K562 (cell line): Measurements from ENCODE around the gene CHN2. TPM values are rescaled to one million over a fixed set of nuclear protein-coding genes. Genes with fewer than 3 reads are reported as not detected.

ENCODE experiments used
- ATAC-seq: fragments of 200-7000 bp; cut with Tn5 transposase; 3 replicates; pipeline ENCODE4 v1.9.1; 2020; ENCODE audit warnings: moderate library complexity
- BruUV-seq: library from RNA; stranded (reverse); fragments of 400-500 nt; replicated peaks from 2 replicates; lab custom pipeline; 2021; lab: Mats Ljungman, UMichigan
- CTCF ChIA-PET: fragments of 300-600 bp; formaldehyde crosslinking; extraction: SDS; loops from one replicate; lab custom pipeline; 2021; ENCODE audit warnings: low intra/inter-chr PET ratio; lab: Yijun Ruan, JAX
- POLR2A ChIA-PET: fragments of 300-600, 350-650 bp; sonication (Branson Sonifier 250); formaldehyde crosslinking; extraction: SDS; loops from one replicate; lab custom pipeline; 2021; ENCODE audit warnings: antibody characterized with exemption, inconsistent platforms; lab: Yijun Ruan, JAX
- DNase-seq, 4 experiments: peaks; one replicate each; pipeline versions ENCODE4 v3.0.0 to v3.0.0-alpha.2; 2011 to 2018; ENCODE audit warnings: low spot score in 3 of 4, mixed read lengths in 3 of 4; ENCODE audit errors: extremely low read depth in 1 of 4
- FAIRE-seq: peaks from 2 replicates; lab custom pipeline; 2011; peaks lifted over from hg19 to GRCh38; lab: Jason Lieb, UNC
- H2AFZ ChIP-seq: 2 replicates; pipeline ENCODE4 v1.6.0; 2011; ENCODE audit warnings: low read depth, low read length, control low read depth, inconsistent platforms
- H3K27ac ChIP-seq: fragments of 200-600 bp; 3 replicates; pipeline ENCODE4 v1.8.0; 2011; ENCODE audit warnings: low read depth, mild to moderate bottlenecking, control low read depth, inconsistent platforms, low read length, moderate library complexity, mixed read lengths; ENCODE audit errors: extremely low read depth
- H3K27me3 ChIP-seq, 2 experiments: fragments of 300-600 bp in 1 of 2; 2 replicates in 1 of 2; 3 replicates in 1 of 2; pipeline versions ENCODE4 v1.6.0 to v1.8.0; 2011; ENCODE audit warnings: inconsistent platforms in 2 of 2, low read length in 2 of 2, mild to moderate bottlenecking in 1 of 2, mixed read lengths in 1 of 2, moderate library complexity in 1 of 2; ENCODE audit not compliant: control insufficient read depth in 2 of 2, insufficient read depth in 2 of 2
- H3K36me3 ChIP-seq: fragments of 300-600 bp; 3 replicates; pipeline ENCODE4 v1.8.0; 2011; ENCODE audit warnings: mild to moderate bottlenecking, low read length, inconsistent platforms; ENCODE audit not compliant: control insufficient read depth, insufficient read depth
- H3K4me1 ChIP-seq, 2 experiments: fragments of 200-600 bp in 1 of 2; replicated peaks in 1 of 2; 2 replicates in 1 of 2; 3 replicates in 1 of 2; pipeline versions ENCODE4 v1.5.1 to v1.8.0; 2011; ENCODE audit warnings: inconsistent platforms in 2 of 2, low read length in 2 of 2, mild to moderate bottlenecking in 1 of 2, mixed read lengths in 1 of 2, moderate library complexity in 1 of 2; ENCODE audit not compliant: control insufficient read depth in 2 of 2, insufficient read depth in 2 of 2
- H3K4me2 ChIP-seq: 2 replicates; pipeline ENCODE4 v1.6.1; 2011; ENCODE audit warnings: low read length, control low read depth, inconsistent platforms, mixed read lengths; ENCODE audit not compliant: insufficient read depth
- H3K4me3 ChIP-seq: fragments of 200-600 bp; sonication (generic), shearing (Covaris generic); 2 replicates; pipeline ENCODE4 v1.5.1; 2016; ENCODE audit warnings: control low read depth, inconsistent platforms
- H3K79me2 ChIP-seq: fragments of 200-600 bp; 3 replicates; pipeline ENCODE4 v1.8.0; 2011; ENCODE audit warnings: low read length, inconsistent platforms; ENCODE audit not compliant: control insufficient read depth, insufficient read depth
- H3K9ac ChIP-seq, 2 experiments: 2 replicates each; pipeline versions ENCODE4 v1.6.0 to v1.6.1; 2011; ENCODE audit warnings: low read depth in 2 of 2, low read length in 2 of 2, control low read depth in 1 of 2, inconsistent platforms in 1 of 2, mild to moderate bottlenecking in 1 of 2, mixed read lengths in 1 of 2; ENCODE audit not compliant: insufficient read depth in 1 of 2
- H3K9me1 ChIP-seq: one replicate; pipeline ENCODE4 v1.6.0; 2011; ENCODE audit warnings: inconsistent platforms, mild to moderate bottlenecking, low read length, moderate library complexity; ENCODE audit not compliant: control insufficient read depth, insufficient read depth
- H3K9me3 ChIP-seq: replicated peaks from 2 replicates; pipeline ENCODE4 v1.5.1; 2011; ENCODE audit warnings: low read depth, low read length, inconsistent platforms; ENCODE audit not compliant: control insufficient read depth, insufficient read depth
- H4K20me1 ChIP-seq: replicated peaks from 2 replicates; pipeline ENCODE4 v1.6.1; 2011; ENCODE audit warnings: low read length, inconsistent platforms, mixed read lengths; ENCODE audit not compliant: control insufficient read depth, insufficient read depth
- FOXJ2 ChIP-seq: fragments of 200-800 bp; sonication (Bioruptor generic); IDR thresholded peaks from 2 replicates; pipeline ENCODE4 v1.6.1; 2016; ENCODE audit warnings: missing genetic modification characterization, missing compliant biosample characterization
- PHB ChIP-seq: fragments of 250-450 bp; sonication (Bioruptor Pico); IDR thresholded peaks from 2 replicates; pipeline ENCODE4 v1.5.0; 2021
- SMAD3 ChIP-seq: fragments of 450-650 bp; formaldehyde crosslinking; conservative IDR thresholded peaks from 2 replicates; pipeline ENCODE4 v1.4.0; 2020; ENCODE audit warnings: mild to moderate bottlenecking
- TFE3 ChIP-seq: fragments of 450-650 bp; formaldehyde crosslinking; IDR thresholded peaks from 2 replicates; pipeline ENCODE4 v1.4.0; 2020; ENCODE audit warnings: mild to moderate bottlenecking, mixed read lengths
- TRIM24 ChIP-seq, 2 experiments: fragments of 450-650 bp; IDR thresholded peaks; 2 replicates each; pipeline ENCODE4 v1.6.1; 2016
- USF2 ChIP-seq: sonication (generic); formaldehyde crosslinking; IDR thresholded peaks from 2 replicates; pipeline ENCODE4 v1.5.0; 2020; ENCODE audit warnings: missing genetic modification reagents
- ZNF436 ChIP-seq: fragments of 250-450, 450-650 bp; sonication (Bioruptor Pico); formaldehyde crosslinking; IDR thresholded peaks from 2 replicates; pipeline ENCODE4 v1.7.0; 2020; ENCODE audit warnings: mild to moderate bottlenecking
- WGBS: fragments of 100-300 bp; shearing (Covaris generic); methylation state at CpG from one replicate; pipeline ENCODE4 v1.1.6; 2016; ENCODE audit warnings: low coverage, mixed read lengths; ENCODE audit not compliant: insufficient coverage; ENCODE audit errors: missing lambda C conversion rate; 5-methylcytosine and 5-hydroxymethylcytosine counted together
- in situ Hi-C: fragments of 300-500 bp; cut with MboI; formaldehyde crosslinking; loops from 4 replicates; pipeline ENCODE4 v1.15.0; 2018; ENCODE audit warnings: inconsistent platforms, mixed read lengths
- intact Hi-C: fragments of 100-400 bp; cut with micrococcal nuclease; formaldehyde crosslinking; loops from 2 replicates; pipeline ENCODE4 v1.14.2; 2022
- polyA plus RNA-seq, 8 experiments: library from polyadenylated mRNA; depleted of rRNA in 4 of 8; stranded (reverse) in 5 of 8; unstranded in 3 of 8; fragments of >200 nt; fragmentation: Nextera tagmentation in 2 of 8; fragmentation: Illumina TruSeq in 1 of 8; extraction: Ambion mirVana in 2 of 8; extraction: Trizol in 1 of 8; gene quantifications; 2 replicates each; pipeline versions ENCODE4 v1.2.1 to v1.2.3, GENCODE V29; 2011 to 2014; ENCODE audit warnings: inconsistent platforms in 1 of 8, missing spikeins in 1 of 8
- total RNA-seq, 7 experiments: library from RNA; depleted of rRNA in 6 of 7; stranded (reverse); fragments of >200 nt in 6 of 7; fragmentation: Illumina TruSeq in 2 of 7; extraction: Trizol in 2 of 7; gene quantifications; 2 replicates each; pipeline versions ENCODE4 v1.2.1 to v1.2.3, GENCODE V29; 2011 to 2021; ENCODE audit warnings: low replicate concordance in 1 of 7
- TF ChIP-seq, protein P1 (sequence below): sonication (generic); formaldehyde crosslinking; IDR thresholded peaks from 2 replicates; pipeline ENCODE4 v1.8.0; 2022; ENCODE audit warnings: mild to moderate bottlenecking, missing genetic modification reagents
- TF ChIP-seq, protein P2 (sequence below), 2 experiments: fragments of 450-650 bp in 1 of 2; sonication (generic) in 1 of 2; formaldehyde crosslinking in 1 of 2; IDR thresholded peaks; 2 replicates each; pipeline versions ENCODE4 v1.7.1 to v1.9.0; 2016 to 2022; ENCODE audit warnings: inconsistent platforms in 1 of 2, mild to moderate bottlenecking in 1 of 2, missing genetic modification reagents in 1 of 2

Gene CHN2
- total and polyA plus RNA-seq, 9 of the 15 experiments (the other 6 are each of a cell fraction or from before 2014, with no cell fraction given), result 0.12 to 2.1 (median 0.31) TPM; not detected in 1

- H4K20me1 ChIP-seq, result no peaks in the 10 kb centered on the region; the same call in 1 of the 2 replicates
- H3K79me2 ChIP-seq, result no peaks in the 10 kb centered on the region
- ChIA-PET POLR2A (interaction anchor here (0.5 to 1.2 kb wide), 3 partner anchors 15 to 33 kb away, joined by 3 read pairs; no protein-coding TSS in a partner anchor), CTCF (no interaction called here)
- no peaks in the 10 kb centered on the region for H3K9me1 ChIP-seq
- BruUV-seq, result no TSS peak
- in situ Hi-C loops, result no loop called here
- H3K4me2 ChIP-seq, result no peak overlapping the region
- H3K4me3 ChIP-seq, result no peak overlapping the region
- intact Hi-C loops, result no loop called here
- peaks cover 8 to 9% of the 10 kb centered on the region in 2 experiments; a peak in 3 of 5 replicates for H3K27me3 ChIP-seq
- H3K27ac ChIP-seq, result no peak overlapping the region
- no peak for FAIRE-seq
- no peak for DNase-seq
- no peak for ATAC-seq
- H2AFZ ChIP-seq, result no peak overlapping the region
- H3K9me3 ChIP-seq, result no peaks in the 10 kb centered on the region
- H3K36me3 ChIP-seq, result no peaks in the 10 kb centered on the region
- no peak overlapping the region for H3K9ac ChIP-seq
- 3% methylated on average over 3 of the region's 3 CpGs for WGBS
- H3K4me1 ChIP-seq, result no peaks in the 10 kb centered on the region
- TF ChIP-seq, protein P1, sequence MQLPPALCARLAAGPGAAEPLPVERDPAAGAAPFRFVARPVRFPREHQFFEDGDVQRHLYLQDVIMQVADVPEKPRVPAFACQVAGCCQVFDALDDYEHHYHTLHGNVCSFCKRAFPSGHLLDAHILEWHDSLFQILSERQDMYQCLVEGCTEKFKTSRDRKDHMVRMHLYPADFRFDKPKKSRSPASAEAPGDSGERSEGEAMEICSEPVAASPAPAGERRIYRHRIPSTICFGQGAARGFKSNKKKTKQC (CRISPR knock-in tag), result no peak
- TF ChIP-seq FOXJ2 (tag) (no peak), TFE3 (CRISPR knock-in tag) (no peak), PHB (CRISPR knock-in tag) (no peak), SMAD3 (CRISPR knock-in tag) (no peak), ZNF436 (CRISPR knock-in tag) (no peak), TRIM24 (IDR thresholded peaks at IDR 0.05) (no peak), USF2 (CRISPR knock-in tag) (no peak)
- TF ChIP-seq, protein P2, sequence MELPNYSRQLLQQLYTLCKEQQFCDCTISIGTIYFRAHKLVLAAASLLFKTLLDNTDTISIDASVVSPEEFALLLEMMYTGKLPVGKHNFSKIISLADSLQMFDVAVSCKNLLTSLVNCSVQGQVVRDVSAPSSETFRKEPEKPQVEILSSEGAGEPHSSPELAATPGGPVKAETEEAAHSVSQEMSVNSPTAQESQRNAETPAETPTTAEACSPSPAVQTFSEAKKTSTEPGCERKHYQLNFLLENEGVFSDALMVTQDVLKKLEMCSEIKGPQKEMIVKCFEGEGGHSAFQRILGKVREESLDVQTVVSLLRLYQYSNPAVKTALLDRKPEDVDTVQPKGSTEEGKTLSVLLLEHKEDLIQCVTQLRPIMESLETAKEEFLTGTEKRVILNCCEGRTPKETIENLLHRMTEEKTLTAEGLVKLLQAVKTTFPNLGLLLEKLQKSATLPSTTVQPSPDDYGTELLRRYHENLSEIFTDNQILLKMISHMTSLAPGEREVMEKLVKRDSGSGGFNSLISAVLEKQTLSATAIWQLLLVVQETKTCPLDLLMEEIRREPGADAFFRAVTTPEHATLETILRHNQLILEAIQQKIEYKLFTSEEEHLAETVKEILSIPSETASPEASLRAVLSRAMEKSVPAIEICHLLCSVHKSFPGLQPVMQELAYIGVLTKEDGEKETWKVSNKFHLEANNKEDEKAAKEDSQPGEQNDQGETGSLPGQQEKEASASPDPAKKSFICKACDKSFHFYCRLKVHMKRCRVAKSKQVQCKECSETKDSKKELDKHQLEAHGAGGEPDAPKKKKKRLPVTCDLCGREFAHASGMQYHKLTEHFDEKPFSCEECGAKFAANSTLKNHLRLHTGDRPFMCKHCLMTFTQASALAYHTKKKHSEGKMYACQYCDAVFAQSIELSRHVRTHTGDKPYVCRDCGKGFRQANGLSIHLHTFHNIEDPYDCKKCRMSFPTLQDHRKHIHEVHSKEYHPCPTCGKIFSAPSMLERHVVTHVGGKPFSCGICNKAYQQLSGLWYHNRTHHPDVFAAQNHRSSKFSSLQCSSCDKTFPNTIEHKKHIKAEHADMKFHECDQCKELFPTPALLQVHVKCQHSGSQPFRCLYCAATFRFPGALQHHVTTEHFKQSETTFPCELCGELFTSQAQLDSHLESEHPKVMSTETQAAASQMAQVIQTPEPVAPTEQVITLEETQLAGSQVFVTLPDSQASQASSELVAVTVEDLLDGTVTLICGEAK (IDR thresholded peaks at IDR 0.05), result no peak
- TF ChIP-seq, protein P2 (CRISPR knock-in tag; IDR thresholded peaks at IDR 0.05), result no peak
These were observed 270.2 kb downstream of the CHN2 start for GRCh38 chr7:29464753-29465152.
